Left renal cortex interstitium (tissue), 4 donors: Measurements from ENCODE around the gene SND1. TPM values are rescaled to one million over a fixed set of nuclear protein-coding genes. Genes with fewer than 3 reads are reported as not detected.

Experiments
- DNase-seq, 4 donors: peaks; one replicate each; pipeline ENCODE4 v3.0.0-alpha.2; 2013; ENCODE audit warnings: low read depth in 4 of 4, low spot score in 2 of 4, missing footprints in 1 of 4
- polyA plus RNA-seq, 4 donors: library from polyadenylated mRNA; unstranded; fragments of 120-200 nt; gene quantifications; one replicate each; pipeline ENCODE4 v1.2.1, GENCODE V29; 2013; ENCODE audit not compliant: insufficient read length in 4 of 4

The SND1 gene
- polyA plus RNA-seq, 4 donors = 133 to 165 (median 139) TPM

- DNase-seq = no peak
Observed at GRCh38 chr7:127920787-127921438, 268.9 kb downstream of the SND1 start.

- no peak for DNase-seq
Observed at GRCh38 chr7:127922656-127923055, 270.7 kb downstream of the SND1 start.

GRCh38 chr7:127924874-127925273 is 272.9 kb downstream of the SND1 start:
- DNase-seq = no peak

- DNase-seq = peak in 2 of 4 donors; percentile 10 to 17
Observed at GRCh38 chr7:127927348-127927696, 275.3 kb downstream of the SND1 start.

- DNase-seq = no peak
Observed at GRCh38 chr7:127928222-127928621, 276.2 kb downstream of the SND1 start.

- no peak for DNase-seq
Observed at GRCh38 chr7:127928852-127929251, 276.9 kb downstream of the SND1 start.

- DNase-seq = no peak
Observed at GRCh38 chr7:127930341-127931328, 278.6 kb downstream of the SND1 start.

GRCh38 chr7:127932076-127932475 is 280.1 kb downstream of the SND1 start:
- DNase-seq = no peak

GRCh38 chr7:127932496-127932895 is 280.5 kb downstream of the SND1 start:
- no peak for DNase-seq

GRCh38 chr7:127933146-127933545 is 281.2 kb downstream of the SND1 start:
- no peak for DNase-seq

- DNase-seq = no peak
Observed at GRCh38 chr7:127934711-127935110, 282.7 kb downstream of the SND1 start.

GRCh38 chr7:127935847-127936376 is 283.9 kb downstream of the SND1 start:
- DNase-seq = no peak

- DNase-seq = no peak
Observed at GRCh38 chr7:127937066-127937680, 285.2 kb downstream of the SND1 start.

GRCh38 chr7:127938588-127938987 is 286.6 kb downstream of the SND1 start:
- no peak for DNase-seq

- no peak for DNase-seq
Observed at GRCh38 chr7:127940381-127941160, 288.6 kb downstream of the SND1 start.

- DNase-seq = no peak
Observed at GRCh38 chr7:127941476-127942210, 289.6 kb downstream of the SND1 start.

GRCh38 chr7:127943541-127944521 is 291.8 kb downstream of the SND1 start:
- peak in 1 of 4 donors; percentile 16 for DNase-seq

- DNase-seq = no peak
Observed at GRCh38 chr7:127946111-127946510, 294.1 kb downstream of the SND1 start.
